Colonic mucosa (tissue), 4 donors: ENCODE data around the gene CALR. TPM values are rescaled to one million over a fixed set of nuclear protein-coding genes. Genes with fewer than 3 reads are reported as not detected.

ENCODE experiments used
- DNase-seq: peaks from one replicate; pipeline ENCODE4 v3.0.0-alpha.2; 2020
- H3K27ac ChIP-seq: fragments of 200-600 bp; one replicate; pipeline ENCODE4 v1.8.0; 2021
- H3K27me3 ChIP-seq: fragments of 200-600 bp; one replicate; pipeline ENCODE4 v1.8.0; 2021
- H3K36me3 ChIP-seq: fragments of 200-600 bp; one replicate; pipeline ENCODE4 v1.8.0; 2021
- H3K4me1 ChIP-seq: fragments of 200-600 bp; one replicate; pipeline ENCODE4 v1.8.0; 2021; ENCODE audit warnings: mild to moderate bottlenecking
- H3K4me3 ChIP-seq: fragments of 200-600 bp; one replicate; pipeline ENCODE4 v1.8.0; 2021
- H3K9ac ChIP-seq, 2 donors: one replicate each; pipeline ENCODE4 v1.7.0; 2013; ENCODE audit warnings: control low read depth in 2 of 2, low read depth in 2 of 2, low read length in 2 of 2
- H3K9me3 ChIP-seq: fragments of 200-600 bp; one replicate; pipeline ENCODE4 v1.8.0; 2021
- CTCF ChIP-seq: fragments of 200-600 bp; IDR thresholded peaks from one replicate; pipeline ENCODE4 v1.8.0; 2022; ENCODE audit warnings: antibody characterized with exemption, mild to moderate bottlenecking
- intact Hi-C: fragments of 100-400 bp; cut with DNase I; formaldehyde crosslinking; loops from one replicate; pipeline ENCODE4 v1.14.1; 2022
- microRNA-seq: library from miRNA; unstranded; fragments of <30 nt; microRNA quantifications from one replicate; pipeline ENCODE4, GENCODE V29; 2019
- total RNA-seq, 2 donors: library from RNA; stranded (reverse); fragmentation: NEBNext Ultra II Directional in 1 of 2; extraction: Animal tissue kit (Norgen Biotek cat#: 25700) in 1 of 2; gene quantifications; one replicate each; pipeline ENCODE4 v1.2.1, GENCODE V29; 2021
- donor health status: healthy.
- donor health status: DM: no; HTN: no; CAD: no.
- donor health status: DM: no; HTN: no; CAD: no.

CALR gene
- total RNA-seq, 2 donors from 2014 or later, result 682 to 1,848 TPM

GRCh38 chr19:12992729-12993128 lies 54.3 kb downstream of the CALR start:
- intact Hi-C loops, result no loop called here
- TF ChIP-seq CTCF, result no peak
- no peaks in the 10 kb centered on the region for H3K27me3 ChIP-seq
- H3K36me3 ChIP-seq, result no peaks in the 10 kb centered on the region
- H3K9ac ChIP-seq, result no peak overlapping the region
- H3K9me3 ChIP-seq, result no peaks in the 10 kb centered on the region
- DNase-seq, result no peak
- H3K27ac ChIP-seq, result no peak overlapping the region
- H3K4me1 ChIP-seq, result no peaks in the 10 kb centered on the region
- no peak overlapping the region for H3K4me3 ChIP-seq

GRCh38 chr19:12993562-12993961 lies 55.2 kb downstream of the CALR start:
- Histone ChIP-seq H3K4me3 (no peak overlapping the region), H3K9ac (no peak overlapping the region), H3K27ac (no peak overlapping the region), H3K9me3 (no peaks in the 10 kb centered on the region), H3K4me1 (no peaks in the 10 kb centered on the region), H3K36me3 (no peaks in the 10 kb centered on the region), H3K27me3 (no peaks in the 10 kb centered on the region)
- DNase-seq, result no peak
- TF ChIP-seq CTCF, result no peak
- intact Hi-C loops, result no loop called here

Small RNAs within 50 kb of the gene (microRNA-seq; reads per million reads assigned to microRNA genes)
- gene MIR5695 (not detected), gene MIR6515 (2.2 reads per million)

Other genes starting within 250 kb of the CALR start
- 10 to 100 TPM in 1 of 2 donors, 1 to 10 TPM in 1; 6.5 to 10.3 TPM for gene FBXW9, start 242.0 kb upstream of the CALR start, total RNA-seq
- 10 to 100 TPM; 46.7 to 65.5 TPM for gene TNPO2, start 214.7 kb upstream of the CALR start, total RNA-seq
- 100 to 1,000 TPM; 130 to 217 TPM for gene TRIR, start 203.9 kb upstream of the CALR start, total RNA-seq
- 10 to 100 TPM; 53.6 to 77.2 TPM for gene GET3, start 201.1 kb upstream of the CALR start, total RNA-seq
- gene BEST2, start 186.8 kb upstream of the CALR start, total RNA-seq, result 10 to 100 TPM; 12.1 to 22.6 TPM
- gene HOOK2, start 163.1 kb upstream of the CALR start, total RNA-seq, result 10 to 100 TPM; 54.8 to 72.0 TPM
- gene JUNB, start 147.1 kb upstream of the CALR start, total RNA-seq, result 100 to 1,000 TPM; 113 to 173 TPM
- 100 to 1,000 TPM; 347 to 417 TPM for gene PRDX2, start 136.8 kb upstream of the CALR start, total RNA-seq
- 10 to 100 TPM in 1 of 2 donors, 1 to 10 TPM in 1; 6.5 to 18.5 TPM for gene THSD8, start 136.5 kb upstream of the CALR start, total RNA-seq
- 10 to 100 TPM in 1 of 2 donors, 1 to 10 TPM in 1; 8.8 to 44.8 TPM for gene RNASEH2A, start 132.0 kb upstream of the CALR start, total RNA-seq
- gene RTBDN, start 104.0 kb upstream of the CALR start, total RNA-seq, result under 1 TPM in 1 of 2 donors, not detected in 1; 0.35 TPM
- 1 to 10 TPM in 1 of 2 donors, under 1 TPM in 1; 0.42 to 1.4 TPM for gene MAST1, start 100.1 kb upstream of the CALR start, total RNA-seq
- gene DNASE2, start 57.2 kb upstream of the CALR start, total RNA-seq, result 10 to 100 TPM; 29.0 to 33.5 TPM
- gene KLF1, start 51.4 kb upstream of the CALR start, total RNA-seq, result under 1 TPM in 1 of 2 donors, not detected in 1; 0.25 TPM
- gene GCDH, start 47.4 kb upstream of the CALR start, total RNA-seq, result 10 to 100 TPM; 21.1 to 39.2 TPM
- under 1 TPM in 1 of 2 donors, not detected in 1; 0.32 TPM for gene SYCE2, start 19.3 kb upstream of the CALR start, total RNA-seq
- gene FARSA, start 4.9 kb upstream of the CALR start, total RNA-seq, result 100 to 1,000 TPM in 1 of 2 donors, 10 to 100 TPM in 1; 46.9 to 111 TPM
- gene RAD23A, start 7.3 kb downstream of the CALR start, total RNA-seq, result 100 to 1,000 TPM in 1 of 2 donors, 10 to 100 TPM in 1; 78.5 to 121 TPM
- 10 to 100 TPM; 16.1 to 41.9 TPM for gene GADD45GIP1, start 18.6 kb downstream of the CALR start, total RNA-seq
- under 1 TPM; 0.19 to 0.27 TPM for gene DAND5, start 31.0 kb downstream of the CALR start, total RNA-seq
- 10 to 100 TPM; 70.9 to 73.8 TPM for gene NFIX, start 56.9 kb downstream of the CALR start, total RNA-seq
- gene LYL1, start 164.2 kb downstream of the CALR start, total RNA-seq, result 1 to 10 TPM; 3.6 to 4.5 TPM
- gene TRMT1, start 178.1 kb downstream of the CALR start, total RNA-seq, result 10 to 100 TPM; 17.5 to 40.1 TPM
- 100 to 1,000 TPM in 1 of 2 donors, 10 to 100 TPM in 1; 56.7 to 119 TPM for gene NACC1, start 179.7 kb downstream of the CALR start, total RNA-seq
- gene STX10, start 211.8 kb downstream of the CALR start, total RNA-seq, result 10 to 100 TPM; 51.0 to 78.2 TPM
- gene IER2, start 211.8 kb downstream of the CALR start, total RNA-seq, result 100 to 1,000 TPM in 1 of 2 donors, 10 to 100 TPM in 1; 83.4 to 116 TPM